Dendritic cell treated with granulocyte-macrophage colony-stimulating factor and Interleukin-4, amounts not matched to agents 40 ng/mL and 50 ng/mL, for 4 days (primary cell): ENCODE results near the gene ZMAT3.
"Not testable (repeated sequence)": the region's sequence is repeated elsewhere in the genome, so short reads cannot be mapped to it uniquely, and the experiment has no call there.

Experiments
- H3K27ac Mint-ChIP-seq: one replicate; pipeline ENCODE4 v1.8.0; 2022; ENCODE audit warnings: mild to moderate bottlenecking, mixed read lengths
- H3K27me3 Mint-ChIP-seq: one replicate; pipeline ENCODE4 v1.8.0; 2022; ENCODE audit warnings: mild to moderate bottlenecking, mixed read lengths
- H3K36me3 Mint-ChIP-seq: one replicate; pipeline ENCODE4 v1.8.0; 2022; ENCODE audit warnings: low read depth, mixed read lengths
- H3K4me1 Mint-ChIP-seq: one replicate; pipeline ENCODE4 v1.8.0; 2022; ENCODE audit warnings: low read depth, mixed read lengths
- H3K4me3 Mint-ChIP-seq: one replicate; pipeline ENCODE4 v1.8.0; 2022; ENCODE audit warnings: mild to moderate bottlenecking, moderate library complexity, mixed read lengths
- H3K9me3 Mint-ChIP-seq: one replicate; pipeline ENCODE4 v1.8.0; 2022; ENCODE audit warnings: mixed read lengths
- intact Hi-C: fragments of 100-400 bp; cut with micrococcal nuclease; formaldehyde crosslinking; loops from one replicate; pipeline ENCODE4 v1.15.0; 2022

ZMAT3 gene

GRCh38 chr3:179081885-179082284 is 10.3 kb upstream of the ZMAT3 start:
- Mint-ChIP-seq H3K27ac (no peak overlapping the region), H3K9me3 (no peaks in the 10 kb centered on the region), H3K27me3 (no peaks in the 10 kb centered on the region), H3K4me1 (no peaks in the 10 kb centered on the region), H3K36me3 (no peaks in the 10 kb centered on the region), H3K4me3 (no peak overlapping the region)
- intact Hi-C loops: no loop called here

- Mint-ChIP-seq H3K4me1 (no peaks in the 10 kb centered on the region), H3K9me3 (no peaks in the 10 kb centered on the region), H3K4me3 (no peak overlapping the region), H3K27ac (no peak overlapping the region), H3K36me3 (no peaks in the 10 kb centered on the region), H3K27me3 (no peaks in the 10 kb centered on the region)
- intact Hi-C loops: no loop called here
These were observed 7.9 kb upstream of the ZMAT3 start for GRCh38 chr3:179079537-179079936.

GRCh38 chr3:179076243-179077027 is 4.8 kb upstream of the ZMAT3 start:
- Mint-ChIP-seq H3K27ac (no peak overlapping the region), H3K36me3 (peaks cover 2% of the 10 kb centered on the region), H3K27me3 (peaks cover 2% of the 10 kb centered on the region), H3K4me3 (no peak overlapping the region), H3K4me1 (no peaks in the 10 kb centered on the region), H3K9me3 (no peaks in the 10 kb centered on the region)
- intact Hi-C loops: no loop called here

- H3K9me3 Mint-ChIP-seq: no peaks in the 10 kb centered on the region
- H3K4me1 Mint-ChIP-seq: peaks cover 8% of the 10 kb centered on the region
- H3K27me3 Mint-ChIP-seq: peaks cover 2% of the 10 kb centered on the region
- H3K27ac Mint-ChIP-seq: no peak overlapping the region
- H3K36me3 Mint-ChIP-seq: peaks cover 8% of the 10 kb centered on the region
- no peak overlapping the region for H3K4me3 Mint-ChIP-seq
- intact Hi-C loops: loop anchor here (5.0 kb wide), 1 partner anchor 57 kb away; no protein-coding TSS in a partner anchor
These were observed 3.0 kb upstream of the ZMAT3 start for GRCh38 chr3:179074656-179075055.

- H3K27me3 Mint-ChIP-seq: peaks cover 2% of the 10 kb centered on the region
- intact Hi-C loops: loop anchor here (5.0 kb wide), 1 partner anchor 57 kb away; no protein-coding TSS in a partner anchor
- peaks cover 15% of the 10 kb centered on the region for H3K4me1 Mint-ChIP-seq
- no peaks in the 10 kb centered on the region for H3K9me3 Mint-ChIP-seq
- no peak overlapping the region for H3K27ac Mint-ChIP-seq
- H3K4me3 Mint-ChIP-seq: no peak overlapping the region
- H3K36me3 Mint-ChIP-seq: peaks cover 8% of the 10 kb centered on the region
These were observed 2.2 kb upstream of the ZMAT3 start for GRCh38 chr3:179073816-179074215.

DNA sequence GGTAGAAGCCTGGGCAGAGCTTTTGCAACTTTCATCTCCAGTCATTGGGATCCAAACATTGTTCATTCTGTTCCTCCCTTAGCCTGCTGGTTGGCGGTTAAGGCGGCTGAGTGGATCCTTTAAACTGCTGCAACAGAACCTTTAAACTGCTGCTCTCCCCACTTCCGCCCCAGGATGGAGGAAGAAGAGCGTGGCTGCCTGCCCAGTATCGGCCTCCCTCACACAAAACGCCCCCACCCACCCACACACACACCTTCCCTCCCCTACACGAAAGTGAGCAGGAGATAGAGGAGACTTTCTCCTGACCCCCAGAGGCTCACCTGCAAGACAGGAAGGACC is 460 bp upstream of the ZMAT3 start:
- H3K27ac Mint-ChIP-seq: peak overlapping the region; percentile 88
- intact Hi-C loops: loop anchor here (1.0 to 5.0 kb wide), 2 partner anchors 55 to 75 kb away; no protein-coding TSS in a partner anchor

DNA sequence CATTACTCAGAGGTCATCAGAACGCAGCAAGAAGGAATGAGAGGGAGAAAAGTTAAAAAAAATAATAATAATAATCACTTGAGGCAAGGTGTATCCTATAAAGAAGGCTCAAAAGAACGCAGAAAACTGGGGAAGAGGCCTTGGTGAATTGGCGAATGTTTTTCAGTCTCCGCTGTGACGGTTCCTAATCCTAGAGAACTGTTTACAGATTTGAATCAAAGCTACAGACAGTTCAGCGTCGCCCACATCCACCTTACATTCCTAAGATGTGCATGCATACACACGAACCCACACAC is 634 bp downstream of the ZMAT3 start:
- peak overlapping the region; percentile 93 for H3K4me3 Mint-ChIP-seq
- peaks cover 2% of the 10 kb centered on the region for H3K27me3 Mint-ChIP-seq
- H3K27ac Mint-ChIP-seq: peak overlapping the region; percentile 88
- intact Hi-C loops: loop anchor here (5.0 kb wide), 1 partner anchor 54 kb away; no protein-coding TSS in a partner anchor
- peaks cover 32% of the 10 kb centered on the region for H3K36me3 Mint-ChIP-seq
- no peaks in the 10 kb centered on the region for H3K9me3 Mint-ChIP-seq
- peaks cover 16% of the 10 kb centered on the region for H3K4me1 Mint-ChIP-seq

More for the DNA sequence above, 460 bp upstream of the ZMAT3 start:
- Mint-ChIP-seq H3K4me3 (peak overlapping the region; percentile 93), H3K9me3 (no peaks in the 10 kb centered on the region), H3K36me3 (peaks cover 21% of the 10 kb centered on the region), H3K27me3 (peaks cover 2% of the 10 kb centered on the region), H3K4me1 (peaks cover 16% of the 10 kb centered on the region)

- peaks cover 2% of the 10 kb centered on the region for H3K27me3 Mint-ChIP-seq
- peaks cover 16% of the 10 kb centered on the region for H3K4me1 Mint-ChIP-seq
- H3K27ac Mint-ChIP-seq: no peak overlapping the region
- H3K9me3 Mint-ChIP-seq: no peaks in the 10 kb centered on the region
- intact Hi-C loops: loop anchor here (1.0 to 5.0 kb wide), 2 partner anchors 53 to 245 kb away; no protein-coding TSS in a partner anchor
- peaks cover 42% of the 10 kb centered on the region for H3K36me3 Mint-ChIP-seq
- H3K4me3 Mint-ChIP-seq: no peak overlapping the region
These were observed 1.7 kb downstream of the ZMAT3 start for GRCh38 chr3:179069762-179070390.

DNA sequence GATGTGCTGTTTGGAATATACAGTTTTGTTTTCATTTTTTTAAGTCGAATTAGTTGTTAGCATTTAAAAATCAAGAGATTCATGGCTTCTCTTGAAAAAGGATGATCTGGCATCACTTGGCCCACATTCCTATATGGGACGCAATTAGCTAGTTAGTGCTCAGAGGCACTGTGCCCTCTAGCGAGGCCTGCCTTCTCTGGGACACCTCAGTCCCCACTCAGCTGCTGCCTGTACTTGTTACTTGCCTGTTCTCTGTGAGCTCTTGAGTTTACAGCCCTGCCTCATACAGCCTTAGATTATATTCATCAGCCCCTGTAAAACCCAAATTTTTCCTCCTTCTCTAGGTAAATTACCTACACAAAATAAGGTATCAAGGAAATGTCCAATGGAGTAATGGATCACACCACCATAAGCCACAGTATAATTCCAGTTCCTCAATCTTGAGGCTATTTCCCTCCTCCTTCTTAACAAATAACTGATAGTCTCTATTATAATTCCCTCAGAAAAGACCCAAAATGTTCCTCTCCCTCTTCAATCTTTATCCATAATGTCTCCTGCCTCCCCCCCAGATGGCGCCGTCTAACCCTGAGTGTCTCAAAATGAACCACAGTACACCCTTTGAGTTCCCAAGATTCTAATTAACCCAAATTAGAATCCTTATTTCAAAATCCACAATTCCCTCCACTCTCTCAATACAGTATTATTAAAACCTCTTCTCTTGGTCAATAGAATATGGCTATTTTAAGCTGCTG is 2.7 kb downstream of the ZMAT3 start:
- peaks cover 22% of the 10 kb centered on the region for H3K4me1 Mint-ChIP-seq

GRCh38 chr3:179067839-179068238 is 3.8 kb downstream of the ZMAT3 start:
- intact Hi-C loops: no loop called here
- Mint-ChIP-seq H3K27ac (no peak overlapping the region), H3K4me1 (peaks cover 22% of the 10 kb centered on the region), H3K27me3 (no peaks in the 10 kb centered on the region), H3K4me3 (no peak overlapping the region), H3K36me3 (peaks cover 51% of the 10 kb centered on the region), H3K9me3 (no peaks in the 10 kb centered on the region)

More for the DNA sequence above, 2.7 kb downstream of the ZMAT3 start:
- Mint-ChIP-seq H3K4me3 (no peak overlapping the region), H3K36me3 (peaks cover 51% of the 10 kb centered on the region), H3K9me3 (no peaks in the 10 kb centered on the region), H3K27ac (no peak overlapping the region), H3K27me3 (peaks cover 2% of the 10 kb centered on the region)
- intact Hi-C loops: loop anchor here (1.0 kb wide), 1 partner anchor 246 kb away; no protein-coding TSS in a partner anchor

DNA sequence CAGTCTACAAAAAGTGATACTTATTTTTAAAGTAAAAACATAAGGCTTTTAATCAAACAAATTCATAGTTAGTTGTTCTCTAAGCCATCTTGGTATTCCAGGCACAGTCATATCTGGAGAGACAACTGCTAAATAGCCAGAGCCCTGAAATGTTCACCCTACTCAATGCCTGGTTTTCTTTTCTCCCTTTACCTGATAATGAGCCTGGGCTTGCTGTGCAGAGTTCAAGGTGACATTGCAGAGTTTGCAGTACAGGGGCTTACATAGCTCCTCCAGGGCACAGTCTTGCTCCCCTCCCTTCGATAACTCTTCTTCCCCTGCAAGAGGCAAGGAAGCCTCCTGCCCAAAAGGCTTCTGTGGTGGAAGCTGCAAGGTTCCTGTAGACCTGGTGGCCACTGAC is 4.3 kb downstream of the ZMAT3 start:
- intact Hi-C loops: no loop called here
- no peak overlapping the region for H3K4me3 Mint-ChIP-seq
- no peaks in the 10 kb centered on the region for H3K27me3 Mint-ChIP-seq
- H3K4me1 Mint-ChIP-seq: peaks cover 22% of the 10 kb centered on the region
- peaks cover 54% of the 10 kb centered on the region for H3K36me3 Mint-ChIP-seq
- no peak overlapping the region for H3K27ac Mint-ChIP-seq
- H3K9me3 Mint-ChIP-seq: no peaks in the 10 kb centered on the region

DNA sequence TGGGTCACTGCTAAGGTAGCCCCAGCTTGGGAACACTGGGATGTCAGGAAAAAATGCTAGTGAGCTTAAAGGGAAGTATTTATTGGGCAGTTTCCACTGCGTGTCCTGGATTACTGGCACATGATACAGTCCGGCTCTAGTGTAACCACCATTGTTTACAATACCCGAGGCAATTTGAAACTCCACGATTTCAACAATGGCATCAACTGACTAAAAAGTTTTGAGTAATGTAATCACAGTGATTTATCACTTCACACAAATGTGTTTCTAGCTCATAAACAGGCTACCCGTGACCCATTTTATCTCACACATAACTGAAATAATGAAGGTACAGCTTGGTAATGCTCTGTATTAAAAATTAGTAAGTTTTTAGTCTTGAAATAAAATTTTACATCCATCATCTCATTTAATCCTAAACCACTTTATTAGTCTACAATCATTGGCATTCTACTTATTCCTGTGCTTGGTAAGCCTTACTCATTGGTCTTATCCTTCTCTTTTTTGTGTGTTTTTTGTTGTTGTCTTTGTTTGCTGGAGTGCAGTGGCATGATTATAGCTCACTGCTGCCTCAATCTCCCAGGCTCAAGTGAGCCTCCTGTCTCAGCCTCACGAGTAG is 7.6 kb downstream of the ZMAT3 start:
- Mint-ChIP-seq H3K9me3 (no peaks in the 10 kb centered on the region), H3K4me1 (peaks cover 10% of the 10 kb centered on the region)

DNA sequence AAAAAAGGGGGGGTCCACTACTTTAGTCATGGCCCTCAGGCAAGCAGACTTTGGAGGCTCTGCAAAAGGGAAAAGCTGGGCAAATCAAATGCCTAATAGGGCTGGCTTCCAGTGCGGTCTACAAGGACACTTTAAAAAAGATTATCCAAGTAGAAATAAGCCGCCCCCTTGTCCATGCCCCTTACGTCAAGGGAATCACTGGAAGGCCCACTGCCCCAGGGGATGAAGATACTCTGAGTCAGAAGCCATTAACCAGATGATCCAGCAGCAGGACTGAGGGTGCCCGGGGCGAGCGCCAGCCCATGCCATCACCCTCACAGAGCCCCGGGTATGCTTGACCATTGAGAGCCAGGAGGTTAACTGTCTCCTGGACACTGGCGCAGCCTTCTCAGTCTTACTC is 15.3 kb downstream of the ZMAT3 start:
- Mint-ChIP-seq H3K9me3 (peaks cover 6% of the 10 kb centered on the region), H3K27me3 (no peaks in the 10 kb centered on the region), H3K36me3 (peaks cover 55% of the 10 kb centered on the region), H3K4me3 (no peak overlapping the region), H3K4me1 (no peaks in the 10 kb centered on the region), H3K27ac (no peak overlapping the region)
- intact Hi-C loops: no loop called here

More for the DNA sequence above, 7.6 kb downstream of the ZMAT3 start:
- Mint-ChIP-seq H3K4me3 (no peak overlapping the region), H3K36me3 (peaks cover 77% of the 10 kb centered on the region), H3K27ac (no peak overlapping the region), H3K27me3 (no peaks in the 10 kb centered on the region)
- intact Hi-C loops: no loop called here

- H3K36me3 Mint-ChIP-seq: peaks cover 38% of the 10 kb centered on the region
- H3K4me3 Mint-ChIP-seq, H3K4me1 Mint-ChIP-seq, intact Hi-C loops, H3K9me3 Mint-ChIP-seq, H3K27ac Mint-ChIP-seq, H3K27me3 Mint-ChIP-seq: not testable (repeated sequence)
These were observed 17.0 kb downstream of the ZMAT3 start for GRCh38 chr3:179054565-179054964.
